Glutamatergic neuron (in vitro differentiated cells): ENCODE data around the gene ZBTB46. TPM values are rescaled to one million over a fixed set of nuclear protein-coding genes. Genes with fewer than 3 reads are reported as not detected.
"Not testable (repeated sequence)": the region's sequence is repeated elsewhere in the genome, so short reads cannot be mapped to it uniquely, and the experiment has no call there.

Source experiments
- DNase-seq: peaks from one replicate; pipeline ENCODE4 v3.0.0; 2022
- H3K27ac Mint-ChIP-seq: one replicate; pipeline ENCODE4 v1.8.0; 2020; ENCODE audit warnings: mild to moderate bottlenecking, mixed read lengths, inconsistent platforms; ENCODE audit not compliant: unreplicated experiment
- H3K27me3 Mint-ChIP-seq: one replicate; pipeline ENCODE4 v1.8.0; 2020; ENCODE audit warnings: mild to moderate bottlenecking, moderate library complexity, mixed read lengths, inconsistent platforms; ENCODE audit not compliant: unreplicated experiment
- H3K36me3 Mint-ChIP-seq: one replicate; pipeline ENCODE4 v1.8.0; 2020; ENCODE audit warnings: mild to moderate bottlenecking, mixed read lengths, inconsistent platforms; ENCODE audit not compliant: unreplicated experiment
- H3K4me1 Mint-ChIP-seq: one replicate; pipeline ENCODE4 v1.8.0; 2020; ENCODE audit warnings: mild to moderate bottlenecking, low read depth, mixed read lengths, inconsistent platforms; ENCODE audit not compliant: unreplicated experiment
- H3K4me3 Mint-ChIP-seq: one replicate; pipeline ENCODE4 v1.8.0; 2020; ENCODE audit warnings: mild to moderate bottlenecking, mixed read lengths, inconsistent platforms; ENCODE audit not compliant: unreplicated experiment
- H3K9me3 Mint-ChIP-seq: one replicate; pipeline ENCODE4 v1.8.0; 2020; ENCODE audit warnings: mild to moderate bottlenecking, moderate library complexity, mixed read lengths, inconsistent platforms; ENCODE audit not compliant: unreplicated experiment
- CTCF ChIP-seq: fragments of 200-600 bp; sonication (generic); IDR thresholded peaks from one replicate; pipeline ENCODE4 v1.5.0; 2021; ENCODE audit not compliant: partially characterized antibody, unreplicated experiment
- total RNA-seq: library from RNA; stranded (reverse); fragmentation: NEBNext Ultra II Directional; extraction: Animal tissue kit (Norgen Biotek cat#: 25700); gene quantifications from one replicate; pipeline ENCODE4 v1.2.1, GENCODE V29; 2021; ENCODE audit not compliant: unreplicated experiment

ZBTB46 gene
- total RNA-seq, 1 donor from 2014 or later: 94.4 TPM

- Mint-ChIP-seq H3K4me3 (no peak overlapping the region), H3K27ac (no peak overlapping the region), H3K4me1 (peaks cover 5% of the 10 kb centered on the region), H3K9me3 (peaks cover 8% of the 10 kb centered on the region), H3K36me3 (peaks cover 4% of the 10 kb centered on the region), H3K27me3 (peaks cover 11% of the 10 kb centered on the region)
- DNase-seq: no peak
- TF ChIP-seq CTCF: no peak
These were observed 97.4 kb downstream of the ZBTB46 start for GRCh38 chr20:63733579-63734081.

GRCh38 chr20:63733117-63733516 lies 97.9 kb downstream of the ZBTB46 start:
- Mint-ChIP-seq H3K4me3 (no peak overlapping the region), H3K27ac (no peak overlapping the region), H3K9me3 (peaks cover 8% of the 10 kb centered on the region)

GRCh38 chr20:63732118-63733095 lies 98.7 kb downstream of the ZBTB46 start:
- peaks cover 5% of the 10 kb centered on the region for H3K4me1 Mint-ChIP-seq
- no peak for DNase-seq
- H3K27ac Mint-ChIP-seq: no peak overlapping the region
- no peak for TF ChIP-seq CTCF
- no peak overlapping the region for H3K4me3 Mint-ChIP-seq
- H3K36me3 Mint-ChIP-seq: peaks cover 4% of the 10 kb centered on the region
- peaks cover 8% of the 10 kb centered on the region for H3K9me3 Mint-ChIP-seq
- peaks cover 11% of the 10 kb centered on the region for H3K27me3 Mint-ChIP-seq

More at GRCh38 chr20:63733117-63733516, 97.9 kb downstream of the ZBTB46 start:
- no peak for DNase-seq
- Mint-ChIP-seq H3K27me3 (peaks cover 11% of the 10 kb centered on the region), H3K36me3 (peaks cover 4% of the 10 kb centered on the region), H3K4me1 (peaks cover 5% of the 10 kb centered on the region)
- no peak for TF ChIP-seq CTCF

- Mint-ChIP-seq H3K36me3 (peaks cover 4% of the 10 kb centered on the region), H3K4me3 (no peak overlapping the region), H3K27ac (no peak overlapping the region), H3K4me1 (peaks cover 5% of the 10 kb centered on the region), H3K9me3 (peaks cover 7% of the 10 kb centered on the region), H3K27me3 (peaks cover 11% of the 10 kb centered on the region)
- no peak for TF ChIP-seq CTCF
- no peak for DNase-seq
These were observed 99.7 kb downstream of the ZBTB46 start for GRCh38 chr20:63731410-63731809.

GRCh38 chr20:63730189-63730733 lies 100.8 kb downstream of the ZBTB46 start:
- H3K27me3 Mint-ChIP-seq, H3K9me3 Mint-ChIP-seq, H3K27ac Mint-ChIP-seq: not testable (repeated sequence)

GRCh38 chr20:63722967-63723622 lies 108.0 kb downstream of the ZBTB46 start:
- DNase-seq, H3K9me3 Mint-ChIP-seq, H3K4me1 Mint-ChIP-seq, H3K27me3 Mint-ChIP-seq, H3K27ac Mint-ChIP-seq, H3K4me3 Mint-ChIP-seq: not testable (repeated sequence)
- peaks cover 14% of the 10 kb centered on the region for H3K36me3 Mint-ChIP-seq

More at GRCh38 chr20:63730189-63730733, 100.8 kb downstream of the ZBTB46 start:
- DNase-seq, H3K36me3 Mint-ChIP-seq, H3K4me1 Mint-ChIP-seq, H3K4me3 Mint-ChIP-seq: not testable (repeated sequence)
